CD14-positive monocyte (primary cell): Measurements from ENCODE around the gene CDH23. TPM values are rescaled to one million over a fixed set of nuclear protein-coding genes. Genes with fewer than 3 reads are reported as not detected.

Experiments used
- DNase-seq, 3 donors: peaks; one replicate each; pipeline ENCODE4 v3.0.0-alpha.2; 2011 to 2022
- H2AFZ ChIP-seq: 2 replicates; pipeline ENCODE4 v1.6.0; 2012; ENCODE audit warnings: mild to moderate bottlenecking, low read depth, low read length, inconsistent platforms; ENCODE audit not compliant: insufficient read depth, poor library complexity, severe bottlenecking
- H3K27ac ChIP-seq, 2 donors: 1 replicate in 1 of 2; 2 replicates in 1 of 2; pipeline ENCODE4 v1.5.1; 2012 to 2013; ENCODE audit warnings: low read length in 2 of 2, control low read depth in 1 of 2, inconsistent platforms in 1 of 2, low read depth in 1 of 2, mild to moderate bottlenecking in 1 of 2
- H3K27me3 ChIP-seq, 2 donors: one replicate each; pipeline versions ENCODE4 v1.6.0 to v1.6.1; 2011 to 2013; ENCODE audit warnings: low read length in 2 of 2; ENCODE audit not compliant: control insufficient read depth in 2 of 2, insufficient read depth in 2 of 2
- H3K36me3 ChIP-seq, 2 donors: replicated peaks in 1 of 2; 1 replicate in 1 of 2; 2 replicates in 1 of 2; pipeline versions ENCODE4 v1.5.1 to v1.6.1; 2012 to 2013; ENCODE audit warnings: low read length in 2 of 2, control low read depth in 1 of 2, inconsistent platforms in 1 of 2, mild to moderate bottlenecking in 1 of 2; ENCODE audit not compliant: insufficient read depth in 2 of 2, control insufficient read depth in 1 of 2
- H3K4me1 ChIP-seq, 2 donors: 1 replicate in 1 of 2; 2 replicates in 1 of 2; pipeline versions ENCODE4 v1.5.1 to v1.6.1; 2012 to 2013; ENCODE audit warnings: low read length in 2 of 2, control low read depth in 1 of 2, inconsistent platforms in 1 of 2, mild to moderate bottlenecking in 1 of 2, moderate library complexity in 1 of 2; ENCODE audit not compliant: insufficient read depth in 2 of 2, control insufficient read depth in 1 of 2
- H3K4me2 ChIP-seq: replicated peaks from 2 replicates; pipeline ENCODE3; 2012; ENCODE audit warnings: low read length, moderate library complexity, mild to moderate bottlenecking; ENCODE audit not compliant: poor library complexity, severe bottlenecking; ENCODE audit errors: extremely low read depth
- H3K4me3 ChIP-seq, 3 experiments: fragments of 200-600 bp in 1 of 3; sonication (generic) in 1 of 3; replicated peaks in 1 of 3; 1 replicate in 2 of 3; 2 replicates in 1 of 3; pipeline ENCODE4 v1.5.1; 2011 to 2013; ENCODE audit warnings: low read length in 3 of 3, mild to moderate bottlenecking in 3 of 3, control low read depth in 2 of 3, low read depth in 2 of 3, inconsistent platforms in 1 of 3, moderate library complexity in 1 of 3
- H3K79me2 ChIP-seq: 2 replicates; pipeline ENCODE4 v1.6.0; 2012; ENCODE audit warnings: mild to moderate bottlenecking, control low read depth, inconsistent platforms, low read length, moderate library complexity; ENCODE audit not compliant: insufficient read depth
- H3K9ac ChIP-seq: 2 replicates; pipeline ENCODE4 v1.6.0; 2017; ENCODE audit warnings: low read length, mild to moderate bottlenecking; ENCODE audit not compliant: insufficient read depth, poor library complexity, severe bottlenecking
- H3K9me3 ChIP-seq, 2 donors: replicated peaks in 1 of 2; 1 replicate in 1 of 2; 2 replicates in 1 of 2; pipeline versions ENCODE4 v1.5.1 to v1.6.1; 2012 to 2013; ENCODE audit warnings: low read length in 2 of 2, control low read depth in 1 of 2; ENCODE audit not compliant: control insufficient read depth in 1 of 2, insufficient read depth in 1 of 2
- H4K20me1 ChIP-seq: 2 replicates; pipeline ENCODE4 v1.6.0; 2012; ENCODE audit warnings: mild to moderate bottlenecking, low read length, control low read depth, moderate library complexity; ENCODE audit not compliant: insufficient read depth
- H3K27ac Mint-ChIP-seq, 7 donors: one replicate each; pipeline ENCODE4 v1.8.0; 2020; ENCODE audit warnings: mild to moderate bottlenecking in 7 of 7, mixed read lengths in 7 of 7, moderate library complexity in 6 of 7, inconsistent platforms in 2 of 7
- H3K27me3 Mint-ChIP-seq, 3 donors: one replicate each; pipeline ENCODE4 v1.8.0; 2021 to 2022; ENCODE audit warnings: low read depth in 3 of 3, mild to moderate bottlenecking in 3 of 3, mixed read lengths in 3 of 3, moderate library complexity in 3 of 3, inconsistent platforms in 1 of 3
- H3K36me3 Mint-ChIP-seq, 2 donors: one replicate each; pipeline ENCODE4 v1.8.0; 2020; ENCODE audit warnings: mixed read lengths in 2 of 2, inconsistent platforms in 1 of 2, mild to moderate bottlenecking in 1 of 2
- H3K4me1 Mint-ChIP-seq: one replicate; pipeline ENCODE4 v1.8.0; 2020; ENCODE audit warnings: mild to moderate bottlenecking, mixed read lengths
- H3K4me3 Mint-ChIP-seq, 2 donors: one replicate each; pipeline ENCODE4 v1.8.0; 2020; ENCODE audit warnings: mild to moderate bottlenecking in 2 of 2, mixed read lengths in 2 of 2, moderate library complexity in 1 of 2
- H3K9me3 Mint-ChIP-seq, 7 donors: one replicate each; pipeline ENCODE4 v1.8.0; 2020 to 2022; ENCODE audit warnings: mixed read lengths in 7 of 7, mild to moderate bottlenecking in 6 of 7, moderate library complexity in 6 of 7, inconsistent platforms in 2 of 7
- WGBS: methylation state at CpG from one replicate; pipeline ENCODE4 v1.1.5; 2013; ENCODE audit warnings: missing lambda C conversion rate; ENCODE audit not compliant: insufficient coverage; 5-methylcytosine and 5-hydroxymethylcytosine counted together
- intact Hi-C, 2 donors: fragments of 100-400 bp; cut with micrococcal nuclease; formaldehyde crosslinking; loops; one replicate each; pipeline versions ENCODE4 v1.15.0 to v1.15.1; 2023
- polyA plus RNA-seq, 3 donors: library from polyadenylated mRNA; depleted of rRNA in 1 of 3; unstranded in 2 of 3; stranded (reverse) in 1 of 3; fragments of 300-500 nt in 2 of 3; fragments of >200 nt in 1 of 3; fragmentation: Illumina TruSeq in 2 of 3; gene quantifications; 1 replicate in 2 of 3; 2 replicates in 1 of 3; pipeline ENCODE4 v1.2.3, GENCODE V29; 2012 to 2021
- TF ChIP-seq, protein P1 (sequence below): fragments of 200-600 bp; IDR thresholded peaks from one replicate; pipeline ENCODE4 v1.8.0; 2022; ENCODE audit warnings: antibody characterized with exemption, mild to moderate bottlenecking

The CDH23 gene
- polyA plus RNA-seq, 3 donors: 8.2 to 36.2 (median 10.5) TPM

DNA sequence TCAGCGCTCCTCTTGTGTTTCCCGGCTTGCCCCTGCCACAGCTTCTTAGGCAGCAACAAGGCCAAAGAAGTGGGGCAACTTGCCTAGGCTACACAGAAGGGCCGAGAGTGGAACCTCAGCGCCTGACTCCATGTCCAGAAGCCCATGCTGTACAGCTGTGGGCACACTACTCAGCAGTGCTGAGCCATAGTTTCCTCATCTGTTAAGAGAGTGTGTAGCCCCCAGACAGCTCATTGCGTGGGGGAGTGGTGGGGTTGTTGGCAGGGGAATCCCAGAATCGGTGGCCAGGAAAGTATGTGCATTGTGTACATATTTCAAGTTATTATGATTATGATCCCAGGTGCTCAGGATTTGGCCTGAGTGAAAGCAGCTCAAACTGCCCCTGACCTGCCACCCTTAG lies 96.2 kb downstream of the CDH23 start:
- peaks cover 8% of the 10 kb centered on the region for H3K4me1 Mint-ChIP-seq
- no peak for DNase-seq

DNA sequence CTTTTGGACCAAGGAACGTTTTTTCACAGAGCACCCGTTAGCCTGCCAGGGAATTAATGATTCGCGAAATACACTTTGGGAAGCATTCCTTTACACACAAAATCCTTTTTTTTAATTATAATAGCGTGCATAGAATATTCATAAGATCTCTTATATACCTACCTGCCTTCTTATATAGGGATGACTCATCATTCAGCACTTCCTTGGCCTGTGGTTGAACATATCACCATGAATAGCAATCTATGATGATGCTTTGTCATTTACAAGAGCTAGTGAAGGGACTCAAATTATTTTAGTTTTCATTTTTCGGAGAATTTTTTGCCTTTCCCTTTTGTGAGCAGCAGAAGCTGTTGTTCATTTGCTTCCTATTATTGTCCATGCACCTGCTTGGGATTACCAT lies 97.0 kb downstream of the CDH23 start:
- no peak overlapping the region for H2AFZ ChIP-seq
- TF ChIP-seq, protein P1, sequence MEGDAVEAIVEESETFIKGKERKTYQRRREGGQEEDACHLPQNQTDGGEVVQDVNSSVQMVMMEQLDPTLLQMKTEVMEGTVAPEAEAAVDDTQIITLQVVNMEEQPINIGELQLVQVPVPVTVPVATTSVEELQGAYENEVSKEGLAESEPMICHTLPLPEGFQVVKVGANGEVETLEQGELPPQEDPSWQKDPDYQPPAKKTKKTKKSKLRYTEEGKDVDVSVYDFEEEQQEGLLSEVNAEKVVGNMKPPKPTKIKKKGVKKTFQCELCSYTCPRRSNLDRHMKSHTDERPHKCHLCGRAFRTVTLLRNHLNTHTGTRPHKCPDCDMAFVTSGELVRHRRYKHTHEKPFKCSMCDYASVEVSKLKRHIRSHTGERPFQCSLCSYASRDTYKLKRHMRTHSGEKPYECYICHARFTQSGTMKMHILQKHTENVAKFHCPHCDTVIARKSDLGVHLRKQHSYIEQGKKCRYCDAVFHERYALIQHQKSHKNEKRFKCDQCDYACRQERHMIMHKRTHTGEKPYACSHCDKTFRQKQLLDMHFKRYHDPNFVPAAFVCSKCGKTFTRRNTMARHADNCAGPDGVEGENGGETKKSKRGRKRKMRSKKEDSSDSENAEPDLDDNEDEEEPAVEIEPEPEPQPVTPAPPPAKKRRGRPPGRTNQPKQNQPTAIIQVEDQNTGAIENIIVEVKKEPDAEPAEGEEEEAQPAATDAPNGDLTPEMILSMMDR: no peak
- no peak overlapping the region for H3K4me3 Mint-ChIP-seq
- intact Hi-C loops: no loop called here
- H3K27ac ChIP-seq: no peak overlapping the region
- no peaks in the 10 kb centered on the region for H3K79me2 ChIP-seq
- H3K27me3 ChIP-seq: no peaks in the 10 kb centered on the region
- H3K27ac Mint-ChIP-seq: no peak overlapping the region
- H3K9me3 ChIP-seq: no peaks in the 10 kb centered on the region
- H3K9me3 Mint-ChIP-seq: peaks cover 3 to 11% (median 8%) of the 10 kb centered on the region in 7 donors
- 100% methylated on average over 2 of the region's 6 CpGs for WGBS
- H3K4me1 Mint-ChIP-seq: peaks cover 5% of the 10 kb centered on the region
- H3K36me3 ChIP-seq: no peaks in the 10 kb centered on the region
- H3K4me3 ChIP-seq: no peak overlapping the region
- no peaks in the 10 kb centered on the region for H4K20me1 ChIP-seq
- H3K4me2 ChIP-seq: no peak overlapping the region
- DNase-seq: no peak
- H3K9ac ChIP-seq: no peak overlapping the region
- H3K27me3 Mint-ChIP-seq: peaks cover 1 to 8% (median 6%) of the 10 kb centered on the region in 3 donors
- peaks cover 5 to 9% of the 10 kb centered on the region in 2 donors for H3K4me1 ChIP-seq
- no peaks in the 10 kb centered on the region for H3K36me3 Mint-ChIP-seq

More for the DNA sequence above, 96.2 kb downstream of the CDH23 start:
- Histone ChIP-seq H3K4me3 (no peak overlapping the region), H3K4me1 (peaks cover 8 to 12% of the 10 kb centered on the region in 2 donors), H3K9ac (no peak overlapping the region), H3K79me2 (no peaks in the 10 kb centered on the region), H4K20me1 (no peaks in the 10 kb centered on the region), H3K9me3 (no peaks in the 10 kb centered on the region), H3K27me3 (no peaks in the 10 kb centered on the region), H3K4me2 (no peak overlapping the region), H3K36me3 (no peaks in the 10 kb centered on the region), H3K27ac (no peak overlapping the region), H2AFZ (no peak overlapping the region)
- H3K27me3 Mint-ChIP-seq: peaks cover 1 to 8% (median 6%) of the 10 kb centered on the region in 3 donors
- H3K9me3 Mint-ChIP-seq: peaks cover 3 to 11% (median 9%) of the 10 kb centered on the region in 7 donors
- intact Hi-C loops: no loop called here
- no peak overlapping the region for H3K27ac Mint-ChIP-seq
- TF ChIP-seq, protein P1: no peak
- no peak overlapping the region for H3K4me3 Mint-ChIP-seq
- no peaks in the 10 kb centered on the region for H3K36me3 Mint-ChIP-seq
- WGBS: 92% methylated on average over 6 of the region's 6 CpGs
